GM18517 (cell line): ENCODE results near the gene CCR4.
"Not testable (repeated sequence)": the region's sequence is repeated elsewhere in the genome, so short reads cannot be mapped to it uniquely, and the experiment has no call there.

Source experiments
- ATAC-seq: cut with Tn5 transposase; IDR thresholded peaks from one replicate; pipeline ENCODE4 v1.9.1; 2021; ENCODE audit warnings: mild to moderate bottlenecking, moderate library complexity; ENCODE audit not compliant: unreplicated experiment

Gene CCR4

DNA sequence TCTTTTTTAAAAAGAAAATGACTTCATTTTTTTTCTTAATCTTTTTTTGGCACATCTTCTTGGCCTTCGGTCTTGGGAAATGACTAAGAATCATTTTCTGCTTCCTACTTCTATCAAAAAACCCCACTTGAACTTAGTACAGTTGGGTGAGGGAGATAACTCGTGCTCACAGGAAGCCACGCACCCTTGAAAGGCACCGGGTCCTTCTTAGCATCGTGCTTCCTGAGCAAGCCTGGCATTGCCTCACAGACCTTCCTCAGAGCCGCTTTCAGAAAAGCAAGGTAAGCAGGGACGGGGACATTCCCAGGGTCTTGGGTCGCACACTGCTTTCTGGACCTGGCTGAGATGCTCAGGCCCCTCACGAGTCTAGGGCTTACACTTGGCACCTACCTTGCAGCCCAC, at the start of gene CCR4:
Gene CCR4 (plus strand): TSS at position 235 of the 402 bp plus-strand sequence. CDS start 1,779 bp downstream, outside the sequence.
- no peak for ATAC-seq

DNA sequence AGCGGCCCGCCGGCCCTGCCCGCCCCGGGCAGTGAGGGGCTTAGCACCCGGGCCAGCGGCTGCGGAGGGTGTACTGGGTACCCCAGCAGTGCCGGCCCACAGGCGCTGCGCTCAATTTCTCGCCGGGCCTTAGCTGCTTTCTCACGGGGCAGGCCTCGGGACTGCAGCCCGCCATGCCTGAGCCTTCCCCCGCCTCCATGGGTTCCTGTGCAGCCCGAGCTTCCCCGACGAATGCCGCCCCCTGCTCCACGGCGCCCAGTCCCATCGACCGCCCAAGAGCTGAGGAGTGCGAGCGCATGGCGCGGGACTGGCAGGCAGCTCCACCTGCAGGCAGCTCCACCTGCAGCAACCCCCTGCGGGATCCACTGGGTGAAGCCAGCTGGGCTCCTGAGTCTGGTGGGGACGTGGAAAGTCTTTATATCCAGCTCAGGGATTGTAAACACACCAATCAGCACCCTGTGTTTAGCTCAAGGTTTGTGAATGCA, 48.5 kb upstream of the CCR4 start:
- ATAC-seq, result not testable (repeated sequence)

DNA sequence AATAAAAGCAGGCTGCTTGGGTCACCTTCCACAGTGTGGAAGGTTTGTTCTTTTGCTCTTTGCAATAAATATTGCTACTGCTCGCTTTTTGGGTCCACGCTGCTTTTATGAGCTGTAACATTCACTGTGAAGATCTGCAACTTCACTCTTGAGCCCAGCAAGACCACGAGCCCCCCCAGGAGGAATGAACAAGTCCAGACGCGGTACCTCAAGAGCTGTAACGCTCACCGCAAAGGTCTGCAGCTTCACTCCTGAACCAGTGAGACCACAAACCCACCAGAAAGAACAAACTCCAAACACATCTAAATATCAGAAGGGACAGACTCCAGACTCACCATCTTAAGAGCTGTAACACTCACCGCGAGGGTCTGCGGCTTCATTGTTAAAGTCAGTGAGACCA, 47.5 kb upstream of the CCR4 start:
- ATAC-seq, result no peak

DNA sequence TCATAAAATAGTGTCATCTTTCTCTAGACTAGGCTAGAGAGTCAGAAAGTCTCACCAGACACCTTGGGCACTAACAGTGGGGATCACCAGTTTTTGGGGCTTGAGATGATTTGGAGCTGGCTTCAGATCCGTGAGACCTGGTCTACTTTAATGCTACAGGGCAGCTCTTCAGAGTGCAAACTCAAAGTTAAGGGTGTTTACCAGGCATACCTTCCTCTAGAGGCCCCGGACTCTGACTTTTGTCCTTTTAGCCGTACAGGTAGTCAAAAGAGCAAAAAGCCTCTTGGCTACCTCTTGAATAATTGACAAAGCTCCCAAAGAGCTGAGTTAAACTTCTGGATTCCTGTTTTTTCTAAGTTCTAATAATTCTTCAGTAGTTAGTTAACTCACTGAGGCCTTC, 41.4 kb upstream of the CCR4 start:
- ATAC-seq, result no peak

DNA sequence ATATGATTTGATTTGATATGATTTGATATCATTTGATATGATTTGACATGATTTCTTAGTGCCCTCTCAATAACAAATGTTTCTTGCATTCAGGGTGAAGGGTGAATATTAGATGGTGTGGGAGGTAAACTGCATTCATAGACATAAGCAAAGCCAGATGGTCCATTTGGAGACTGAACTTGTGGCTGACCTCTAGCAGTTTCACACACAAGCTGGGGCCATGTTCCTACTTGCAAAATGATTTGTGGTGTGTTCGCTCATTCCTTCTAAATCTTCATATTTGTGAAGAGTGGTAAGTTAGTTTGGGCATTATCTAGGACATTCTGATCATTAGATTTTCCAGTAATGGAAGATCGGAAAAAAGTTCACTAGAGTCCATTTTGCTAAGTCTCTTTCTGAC, 40.5 kb upstream of the CCR4 start:
- no peak for ATAC-seq

DNA sequence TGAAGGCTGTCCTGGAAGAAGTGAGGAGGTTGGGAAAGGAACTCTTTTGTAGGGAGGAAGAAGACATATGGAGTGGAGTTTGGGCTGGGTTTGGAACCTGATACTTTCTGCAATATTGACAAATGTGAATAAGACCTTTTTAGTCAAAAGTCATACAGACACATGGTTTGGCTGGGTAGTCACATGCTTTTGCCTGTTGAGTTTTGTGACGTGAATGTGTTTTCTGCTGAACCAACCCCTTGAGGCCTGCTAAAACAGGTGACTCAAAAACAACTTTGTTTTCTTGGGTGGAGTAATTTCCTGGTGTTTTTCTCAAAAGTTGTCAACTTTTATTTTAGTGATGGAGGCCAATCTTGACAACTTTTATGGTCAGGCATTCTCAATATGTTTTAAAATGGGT, 39.4 kb upstream of the CCR4 start:
- no peak for ATAC-seq

DNA sequence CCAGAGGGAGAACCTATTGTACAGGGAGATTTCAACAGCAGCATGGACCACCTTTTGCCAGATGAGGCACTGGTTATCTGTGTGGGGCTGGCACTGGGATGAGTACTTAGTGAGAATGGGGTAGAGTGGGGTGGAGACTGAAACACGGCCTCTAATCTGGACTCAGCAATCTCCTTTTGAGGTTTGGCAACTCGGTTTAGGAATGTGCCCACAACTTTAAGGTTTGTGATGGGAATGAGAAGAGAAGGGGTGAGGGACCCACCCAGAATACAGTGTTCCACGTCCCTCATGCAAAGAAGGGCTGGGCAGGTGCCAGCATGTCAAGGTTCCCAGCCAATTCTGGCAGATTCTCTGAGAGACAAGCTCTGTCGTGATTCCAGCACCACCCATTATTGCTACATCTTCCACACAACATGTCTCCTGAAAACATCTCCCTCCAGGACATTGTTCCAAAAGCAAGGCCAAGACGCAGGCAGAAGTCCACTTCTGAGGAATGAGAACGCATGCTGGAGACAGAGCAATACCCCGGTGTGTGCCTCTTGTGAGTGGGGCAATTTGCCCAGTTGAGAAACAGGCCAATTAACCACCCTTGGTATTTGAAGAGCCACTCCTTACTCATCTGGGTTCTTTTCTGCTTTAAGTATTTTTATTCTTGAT, 37.5 kb upstream of the CCR4 start:
- ATAC-seq, result no peak

DNA sequence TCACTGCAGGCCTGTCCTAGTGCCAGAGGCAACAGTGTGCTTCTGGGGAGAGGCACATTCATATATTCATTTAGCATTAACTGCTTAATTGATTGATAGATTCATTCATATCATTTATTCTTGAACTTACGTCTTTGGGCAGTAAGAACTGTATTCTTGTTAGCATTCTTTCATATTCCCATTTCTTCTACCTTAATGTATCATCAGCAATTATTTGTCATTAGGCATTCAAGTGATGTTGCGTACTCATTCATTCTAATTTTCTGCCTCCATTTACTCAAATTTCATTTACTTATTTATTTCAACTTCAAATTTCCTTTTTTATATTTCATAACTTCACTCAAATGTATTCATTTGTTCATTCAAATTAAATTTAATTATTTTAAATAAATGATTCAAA, 31.5 kb upstream of the CCR4 start:
- no peak for ATAC-seq

DNA sequence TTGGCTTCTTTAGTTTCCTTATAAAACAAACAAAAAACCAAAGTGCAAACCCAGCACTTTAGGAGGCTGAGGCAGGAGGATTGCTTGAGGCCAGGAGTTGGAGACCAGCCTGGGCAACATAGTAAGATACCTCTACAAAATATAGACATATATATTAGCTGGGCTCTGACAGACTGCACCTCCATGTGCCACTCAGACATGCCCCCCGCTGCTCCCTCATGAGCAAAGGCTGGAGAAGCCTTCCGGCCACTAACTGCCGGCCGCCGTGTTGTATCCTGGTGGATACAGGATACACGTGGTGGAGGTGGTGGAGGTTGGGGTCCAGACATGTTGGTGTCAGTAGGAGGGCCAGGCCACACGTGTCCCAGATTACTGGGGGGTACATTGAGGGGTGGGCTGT, 29.4 kb upstream of the CCR4 start:
- no peak for ATAC-seq

DNA sequence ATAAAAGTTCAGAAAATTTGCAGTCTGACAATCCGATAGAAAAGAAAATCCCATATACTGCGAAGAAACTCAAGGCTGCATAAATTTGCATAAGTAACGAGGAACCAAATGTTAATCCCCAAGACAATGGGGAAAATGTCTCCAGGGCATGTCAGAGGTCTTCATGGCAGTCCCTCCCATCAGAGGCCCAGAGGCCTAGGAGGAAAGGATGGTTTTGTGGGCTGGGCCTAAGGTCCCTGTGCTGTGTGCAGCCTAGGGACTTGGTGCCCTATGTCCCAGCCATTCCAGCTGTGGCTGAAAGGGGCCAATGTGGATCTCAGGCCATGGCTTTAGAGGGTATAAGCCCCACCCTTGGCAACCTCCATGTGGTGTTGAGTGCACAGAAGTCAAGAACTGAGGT, 21.3 kb upstream of the CCR4 start:
- ATAC-seq, result no peak

DNA sequence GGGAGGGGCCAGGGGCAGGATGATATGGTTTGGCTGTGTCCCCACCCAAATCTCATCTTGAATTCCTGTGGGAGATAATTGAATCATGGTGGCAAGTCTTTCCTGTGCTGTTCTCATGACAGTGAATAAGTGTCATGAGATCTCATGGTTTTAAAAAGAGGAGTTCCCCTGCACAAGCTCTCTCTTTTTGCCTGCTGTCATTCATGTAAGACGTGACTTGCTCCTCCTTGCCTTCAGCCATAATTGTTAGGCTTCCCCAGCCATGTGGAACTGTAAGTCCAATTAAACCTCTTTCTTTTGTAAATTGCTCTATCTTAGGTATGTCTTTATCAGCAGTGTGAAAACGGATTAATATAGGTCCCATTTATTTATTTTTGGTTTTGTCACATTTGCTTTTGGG, 20.2 kb upstream of the CCR4 start:
- ATAC-seq, result not testable (repeated sequence)

DNA sequence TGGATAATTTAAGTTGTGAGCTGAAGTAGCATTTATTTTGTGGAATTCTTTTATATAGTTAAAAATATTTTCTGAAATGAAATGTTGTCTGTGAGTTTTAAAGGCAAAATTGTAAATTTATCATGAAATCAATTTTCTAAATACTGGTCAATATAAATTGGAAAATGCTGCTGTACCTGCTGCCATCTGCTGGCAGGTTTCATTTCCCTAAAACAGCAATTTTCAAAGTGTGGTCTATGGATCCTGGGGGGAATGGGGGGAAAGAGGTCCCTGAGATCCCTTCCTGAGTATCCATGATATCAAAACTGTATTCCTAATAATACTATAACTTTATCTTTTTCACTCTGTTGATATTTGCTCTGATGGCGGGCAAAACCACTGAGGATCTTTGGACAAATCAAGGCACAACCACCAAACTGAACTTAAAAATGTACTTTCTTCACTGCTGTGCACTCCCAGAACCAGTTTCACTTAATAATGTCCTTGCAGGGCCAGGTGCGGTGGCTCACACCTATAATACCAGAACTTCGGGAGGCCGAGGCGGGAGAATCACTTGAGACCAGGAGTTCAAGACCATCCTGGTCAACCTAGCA, 17.2 kb upstream of the CCR4 start:
- ATAC-seq, result no peak

DNA sequence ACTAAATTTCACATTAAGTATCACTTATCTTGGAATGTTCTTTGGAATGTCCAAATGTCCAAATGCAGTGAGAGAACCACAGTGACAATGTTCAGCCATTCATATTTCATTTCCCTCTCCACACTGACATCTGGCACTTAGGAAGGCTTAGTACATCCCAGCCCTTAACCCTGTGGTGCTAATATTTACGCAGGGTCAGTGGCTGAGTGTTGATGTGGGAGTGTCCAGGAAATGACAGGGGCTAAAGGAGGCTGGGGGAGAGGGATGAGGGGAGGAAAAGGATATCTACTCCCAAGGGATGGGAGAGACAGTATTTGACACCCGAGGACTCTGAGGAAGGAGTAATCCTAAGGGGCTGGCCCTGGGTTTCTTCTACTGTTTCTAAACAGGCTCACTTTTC, 14.1 kb upstream of the CCR4 start:
- no peak for ATAC-seq

DNA sequence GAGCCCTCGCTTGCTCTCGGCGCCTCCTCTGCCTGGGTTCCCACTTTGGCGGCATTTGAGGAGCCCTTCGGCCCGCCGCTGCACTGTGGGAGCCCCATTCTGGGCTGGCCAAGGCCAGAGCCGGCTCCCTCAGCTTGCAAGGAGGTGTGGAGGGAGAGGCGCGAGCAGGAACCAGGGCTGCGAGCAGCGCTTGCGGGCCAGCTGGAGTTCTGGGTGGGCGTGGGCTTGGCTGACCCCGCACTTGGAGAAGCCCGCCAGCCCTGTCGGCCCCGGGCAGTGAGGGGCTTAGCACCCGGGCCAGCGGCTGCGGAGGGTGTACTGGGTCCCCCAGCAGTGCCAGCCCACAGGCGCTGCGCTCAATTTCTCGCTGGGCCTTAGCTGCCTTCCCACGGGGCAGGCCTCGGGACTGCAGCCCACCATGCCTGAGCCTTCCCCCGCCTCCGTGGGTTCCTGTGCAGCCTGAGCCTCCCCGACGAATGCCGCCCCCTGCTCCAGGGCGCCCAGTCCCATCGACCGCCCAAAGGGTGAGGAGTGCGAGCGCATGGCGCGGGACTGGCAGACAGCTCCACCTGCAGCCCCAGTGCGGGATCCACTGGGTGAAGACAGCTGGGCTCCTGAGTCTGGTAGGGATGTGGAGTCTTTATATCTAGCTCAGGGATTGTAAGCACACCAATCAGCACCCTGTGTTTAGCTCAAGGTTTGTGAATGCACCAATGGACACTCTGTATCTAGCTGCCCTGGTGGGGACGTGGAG, 11.7 kb upstream of the CCR4 start:
- ATAC-seq, result not testable (repeated sequence)

DNA sequence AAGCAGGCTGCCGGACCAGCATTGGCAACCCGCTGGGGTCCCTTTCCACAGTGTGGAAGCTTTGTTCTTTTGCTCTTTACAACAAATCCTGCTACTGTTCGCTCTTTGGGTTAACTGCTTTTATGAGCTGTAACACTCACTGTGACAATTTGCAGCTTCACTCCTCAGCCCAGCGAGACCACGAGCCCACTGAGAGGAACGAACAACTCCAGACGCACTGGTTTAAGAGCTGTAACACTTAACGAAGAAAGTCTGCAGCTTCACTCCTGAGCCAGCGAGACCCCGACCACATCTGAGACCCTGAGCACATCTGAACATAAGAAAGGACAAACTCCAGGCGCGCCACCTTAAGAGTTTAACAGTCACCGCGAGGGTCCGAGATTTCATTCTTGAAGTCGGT, 10.7 kb upstream of the CCR4 start:
- no peak for ATAC-seq

DNA sequence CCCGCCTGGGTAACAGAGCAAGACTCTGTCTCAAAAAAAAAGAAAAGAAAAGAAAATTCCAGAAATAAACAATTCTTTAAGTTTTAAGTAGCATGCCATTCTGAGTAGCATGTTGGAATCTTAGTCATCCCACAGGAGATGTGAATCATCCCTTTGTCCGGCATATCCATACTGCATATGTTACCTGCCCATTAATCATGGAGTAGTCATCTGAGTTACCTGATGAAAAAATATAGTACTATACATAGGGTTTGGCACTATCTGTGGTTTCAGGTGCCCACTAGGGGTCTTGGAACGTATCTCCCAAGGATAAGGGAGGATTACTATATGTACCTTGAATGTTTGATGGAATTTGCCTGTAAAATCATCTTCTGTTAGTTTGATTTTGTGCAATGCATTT, 6.3 kb upstream of the CCR4 start:
- no peak for ATAC-seq

DNA sequence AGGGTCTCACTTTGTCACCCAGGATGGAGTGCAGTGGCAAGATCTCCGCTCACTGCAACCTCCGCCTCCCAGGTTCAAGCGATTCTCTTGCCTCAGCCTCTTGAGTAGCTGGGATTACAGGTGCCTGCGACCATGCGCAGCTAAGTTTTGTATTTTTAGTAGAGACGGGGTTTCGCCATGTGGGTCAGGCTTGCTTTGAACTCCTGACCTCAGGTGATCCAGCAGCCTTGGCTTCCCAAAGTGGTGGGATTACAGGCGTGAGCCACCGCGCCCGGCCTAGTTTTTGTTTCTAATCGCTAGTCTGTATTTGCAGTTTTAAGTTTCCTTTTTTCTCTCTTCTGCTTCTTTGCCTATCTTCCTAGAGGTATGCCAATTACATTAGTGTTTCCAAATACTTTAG, 5.8 kb upstream of the CCR4 start:
- ATAC-seq, result not testable (repeated sequence)

DNA sequence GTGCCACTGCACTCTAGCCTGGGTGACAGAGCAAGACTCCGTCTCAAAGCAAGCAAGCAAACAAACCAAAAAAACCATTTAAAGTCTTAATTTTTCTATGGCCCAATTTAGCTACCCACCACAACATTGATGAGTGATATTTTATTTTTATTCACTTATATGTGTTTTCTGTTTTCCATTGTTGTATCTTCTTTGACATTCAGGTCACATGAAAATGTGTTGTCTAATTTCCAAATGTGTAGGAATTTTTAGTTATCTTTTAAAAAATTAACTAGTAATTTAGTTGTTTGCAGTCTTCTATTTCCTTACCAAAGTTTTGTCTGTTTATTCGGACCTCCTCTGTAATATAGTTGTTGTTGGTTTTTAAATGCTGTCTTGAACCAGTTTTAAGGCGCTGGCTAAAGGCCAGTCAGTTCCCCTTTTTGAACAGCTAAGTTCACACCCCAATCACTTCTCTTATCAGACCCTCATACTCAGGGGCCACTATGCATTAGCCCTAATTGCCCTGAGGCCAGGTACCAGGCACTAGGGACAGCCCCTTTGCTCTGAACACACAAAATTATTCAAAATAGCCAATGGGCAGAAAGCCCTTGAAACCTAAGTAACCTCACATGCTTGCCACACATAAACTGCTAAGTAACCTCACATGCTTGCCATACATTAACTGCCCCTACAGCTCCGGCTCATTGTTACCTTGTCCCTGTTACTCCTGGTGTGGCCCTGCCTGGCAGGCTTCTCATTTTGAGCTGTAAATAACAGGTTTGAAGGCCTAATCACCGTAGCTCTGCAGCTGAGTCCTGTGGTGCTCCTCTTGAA, 4.3 kb upstream of the CCR4 start:
- peak; percentile 19 for ATAC-seq

DNA sequence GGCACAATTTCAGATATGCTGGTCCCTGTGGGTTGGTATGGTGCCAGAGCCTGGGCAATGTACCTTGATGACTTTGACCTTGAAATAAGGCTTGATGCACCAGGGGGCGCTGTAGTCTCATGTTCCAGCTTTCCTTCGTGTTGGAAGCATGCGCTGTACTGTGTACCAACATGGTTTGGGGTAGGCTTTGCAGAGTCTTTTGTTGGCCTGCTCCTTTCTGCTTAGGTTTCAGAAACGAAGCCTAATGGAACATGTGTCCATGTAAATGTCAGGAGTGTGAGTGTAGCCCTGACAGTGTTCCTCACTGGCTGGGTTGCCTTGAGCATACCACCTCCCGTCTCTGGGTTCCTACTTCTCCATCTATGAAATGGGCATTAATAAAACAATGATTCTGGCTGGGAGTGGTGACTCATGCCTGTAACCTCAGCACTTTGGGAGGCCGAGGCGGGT, 3.6 kb upstream of the CCR4 start:
- peak; percentile 90 for ATAC-seq

DNA sequence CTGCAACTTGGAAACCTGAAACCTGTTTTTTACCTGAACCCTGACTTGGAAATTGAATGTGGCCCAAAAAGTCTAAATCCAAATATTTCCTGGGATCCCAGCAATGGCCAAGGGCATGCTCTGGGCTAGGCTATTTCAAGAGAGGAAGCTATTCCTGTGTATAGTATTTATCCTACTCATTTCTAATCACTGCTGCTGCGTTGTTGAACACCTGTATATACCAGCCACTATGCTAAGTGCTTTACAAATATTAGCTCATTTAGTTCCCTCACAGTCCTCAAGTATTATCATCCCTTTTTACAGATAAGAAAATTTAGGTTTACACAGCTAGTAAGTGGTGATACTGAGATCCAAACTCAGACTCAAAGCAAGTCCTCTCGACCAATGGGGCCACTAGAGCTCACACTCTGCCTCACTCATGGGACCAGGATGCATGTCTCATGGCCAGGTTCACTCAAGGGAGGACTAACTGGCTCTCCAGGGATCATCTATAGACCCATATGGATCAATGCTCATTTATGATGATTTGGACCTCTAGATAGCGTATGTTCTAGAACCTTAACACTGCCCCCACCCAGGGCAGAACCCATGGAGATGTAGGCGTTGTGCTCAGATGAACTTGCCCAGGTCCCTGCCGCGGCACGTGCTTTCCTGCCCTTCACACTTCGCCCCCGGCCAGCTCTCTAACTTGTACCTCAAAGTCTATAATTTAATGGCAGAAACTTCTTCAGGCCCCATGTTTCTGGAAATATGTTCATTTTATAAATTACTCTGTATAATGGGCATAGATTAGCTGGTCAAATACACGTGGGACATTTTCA, 2.6 kb upstream of the CCR4 start:
- ATAC-seq, result no peak
